Gastroesophageal sphincter (tissue), 3 donors: Measurements from ENCODE around the gene MEOX1.

Experiments
- POLR2A ChIP-seq, 2 donors: fragments of 450-650 bp; IDR thresholded peaks; one replicate each; pipeline ENCODE4 v1.6.1; 2017; ENCODE audit warnings: antibody characterized with exemption in 2 of 2, mild to moderate bottlenecking in 2 of 2, moderate library complexity in 1 of 2
- POLR2AphosphoS5 ChIP-seq: sonication (generic); formaldehyde crosslinking; IDR thresholded peaks from one replicate; pipeline ENCODE4 v1.6.1; 2017; ENCODE audit warnings: antibody characterized with exemption
- TF ChIP-seq, protein P1 (sequence below), 4 experiments: fragments of 200-600 bp in 2 of 4; fragments of 450-650 bp in 2 of 4; sonication (generic) in 1 of 4; IDR thresholded peaks; one replicate each; pipeline ENCODE4 v1.5.1; 2017 to 2019; ENCODE audit warnings: antibody characterized with exemption in 4 of 4, mild to moderate bottlenecking in 2 of 4, moderate library complexity in 2 of 4

DNA sequence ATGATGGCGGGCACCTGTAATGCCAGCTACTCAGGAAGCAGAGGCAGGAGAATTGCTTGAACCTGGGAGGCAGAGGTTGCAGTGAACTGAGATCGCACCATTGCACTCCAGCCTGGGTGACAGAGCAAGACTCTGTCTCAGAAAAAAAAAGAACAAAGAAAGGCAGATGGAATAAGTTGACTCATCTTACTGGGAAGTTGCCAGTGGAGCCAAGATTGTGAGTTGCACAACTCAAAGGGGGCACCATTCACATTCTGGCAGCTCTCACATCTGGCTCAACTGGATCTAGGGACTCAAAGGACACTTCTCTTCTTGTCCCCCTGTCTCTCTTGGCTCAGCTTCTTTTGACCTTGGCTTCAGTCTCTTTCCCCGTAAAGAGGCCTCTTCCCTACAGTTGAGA is 61.9 kb downstream of the MEOX1 start:
- TF ChIP-seq, protein P1, sequence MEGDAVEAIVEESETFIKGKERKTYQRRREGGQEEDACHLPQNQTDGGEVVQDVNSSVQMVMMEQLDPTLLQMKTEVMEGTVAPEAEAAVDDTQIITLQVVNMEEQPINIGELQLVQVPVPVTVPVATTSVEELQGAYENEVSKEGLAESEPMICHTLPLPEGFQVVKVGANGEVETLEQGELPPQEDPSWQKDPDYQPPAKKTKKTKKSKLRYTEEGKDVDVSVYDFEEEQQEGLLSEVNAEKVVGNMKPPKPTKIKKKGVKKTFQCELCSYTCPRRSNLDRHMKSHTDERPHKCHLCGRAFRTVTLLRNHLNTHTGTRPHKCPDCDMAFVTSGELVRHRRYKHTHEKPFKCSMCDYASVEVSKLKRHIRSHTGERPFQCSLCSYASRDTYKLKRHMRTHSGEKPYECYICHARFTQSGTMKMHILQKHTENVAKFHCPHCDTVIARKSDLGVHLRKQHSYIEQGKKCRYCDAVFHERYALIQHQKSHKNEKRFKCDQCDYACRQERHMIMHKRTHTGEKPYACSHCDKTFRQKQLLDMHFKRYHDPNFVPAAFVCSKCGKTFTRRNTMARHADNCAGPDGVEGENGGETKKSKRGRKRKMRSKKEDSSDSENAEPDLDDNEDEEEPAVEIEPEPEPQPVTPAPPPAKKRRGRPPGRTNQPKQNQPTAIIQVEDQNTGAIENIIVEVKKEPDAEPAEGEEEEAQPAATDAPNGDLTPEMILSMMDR (IDR thresholded peaks at IDR 0.05): no peak
- TF ChIP-seq POLR2A (IDR thresholded peaks at IDR 0.05) (no peak), POLR2AphosphoS5 (no peak)
